ENCODE data around the gene EFNA5. TPM values are rescaled to one million over a fixed set of nuclear protein-coding genes. Genes with fewer than 3 reads are reported as not detected.

Gene EFNA5
- total RNA-seq, 6 experiments from 2014 or later: 0.26 TPM; not detected in 5

DNA sequence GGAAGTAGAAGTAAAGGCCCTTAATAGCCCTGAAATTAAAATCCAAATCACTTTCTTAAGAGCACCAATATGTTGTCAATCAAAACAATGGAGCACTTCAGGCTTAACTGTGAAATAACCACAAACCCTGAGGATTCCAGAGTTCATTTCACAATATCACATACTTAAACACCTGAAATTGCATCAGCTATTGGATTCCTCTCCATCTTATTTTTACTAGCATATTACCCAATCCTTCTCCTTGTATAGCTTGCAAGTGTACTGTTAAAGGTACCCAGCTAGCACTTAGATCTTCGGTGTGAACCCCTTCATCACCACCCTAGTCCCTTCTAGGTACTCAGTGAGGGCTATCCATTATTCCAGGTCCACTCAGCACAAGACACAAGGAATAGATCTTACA lies 287.3 kb downstream of the EFNA5 start:
- H3K4me1 Mint-ChIP-seq (ENCODE audit: low read depth): peaks cover 18% of the 10 kb centered on the region
- H3K27me3 Mint-ChIP-seq (ENCODE audit: insufficient read depth): no peaks in the 10 kb centered on the region; the same call in 1 of the 2 replicates
- TF ChIP-seq, protein P1, sequence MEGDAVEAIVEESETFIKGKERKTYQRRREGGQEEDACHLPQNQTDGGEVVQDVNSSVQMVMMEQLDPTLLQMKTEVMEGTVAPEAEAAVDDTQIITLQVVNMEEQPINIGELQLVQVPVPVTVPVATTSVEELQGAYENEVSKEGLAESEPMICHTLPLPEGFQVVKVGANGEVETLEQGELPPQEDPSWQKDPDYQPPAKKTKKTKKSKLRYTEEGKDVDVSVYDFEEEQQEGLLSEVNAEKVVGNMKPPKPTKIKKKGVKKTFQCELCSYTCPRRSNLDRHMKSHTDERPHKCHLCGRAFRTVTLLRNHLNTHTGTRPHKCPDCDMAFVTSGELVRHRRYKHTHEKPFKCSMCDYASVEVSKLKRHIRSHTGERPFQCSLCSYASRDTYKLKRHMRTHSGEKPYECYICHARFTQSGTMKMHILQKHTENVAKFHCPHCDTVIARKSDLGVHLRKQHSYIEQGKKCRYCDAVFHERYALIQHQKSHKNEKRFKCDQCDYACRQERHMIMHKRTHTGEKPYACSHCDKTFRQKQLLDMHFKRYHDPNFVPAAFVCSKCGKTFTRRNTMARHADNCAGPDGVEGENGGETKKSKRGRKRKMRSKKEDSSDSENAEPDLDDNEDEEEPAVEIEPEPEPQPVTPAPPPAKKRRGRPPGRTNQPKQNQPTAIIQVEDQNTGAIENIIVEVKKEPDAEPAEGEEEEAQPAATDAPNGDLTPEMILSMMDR (IDR thresholded peaks at IDR 0.05): no peak
- no peak for DNase-seq
- no peaks in the 10 kb centered on the region; the same call in 1 of the 2 replicates for H3K9me3 Mint-ChIP-seq
- H3K27ac Mint-ChIP-seq: no peak overlapping the region
- no peak overlapping the region for H3K4me3 Mint-ChIP-seq
- no peaks in the 10 kb centered on the region for H3K36me3 Mint-ChIP-seq (ENCODE audit: low read depth)

DNA sequence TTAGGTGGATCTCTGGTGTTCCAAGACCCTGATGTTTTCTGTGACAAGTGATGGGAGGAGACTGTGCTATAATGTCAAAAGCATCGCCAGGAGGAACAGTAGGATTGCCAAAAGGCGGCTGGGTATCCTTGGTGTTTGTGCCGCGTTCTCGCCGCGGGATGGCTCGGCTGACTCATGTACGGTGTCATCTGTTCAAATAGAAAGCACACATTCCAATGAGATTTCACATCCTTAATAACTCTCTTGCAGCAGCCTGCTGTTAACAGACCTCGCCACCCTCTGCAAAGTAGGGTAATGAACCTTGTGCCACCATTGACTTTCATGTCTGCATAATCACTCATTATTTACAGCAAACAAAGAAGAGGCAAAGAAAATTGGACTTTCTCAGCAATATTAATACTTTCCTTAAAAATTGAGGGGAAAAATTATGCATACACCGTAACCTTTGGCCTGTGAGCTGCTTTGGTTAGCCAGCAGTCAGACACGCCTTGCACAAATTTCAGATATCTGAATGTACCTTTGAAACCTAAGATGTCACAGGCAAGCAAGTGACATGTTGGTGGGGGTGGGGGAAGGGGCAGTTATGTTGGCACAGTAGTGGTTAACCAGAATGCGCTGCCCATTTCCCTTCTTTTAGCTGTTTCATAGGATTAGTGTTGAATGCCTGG lies 289.4 kb downstream of the EFNA5 start:
- TF ChIP-seq, protein P1 (IDR thresholded peaks at IDR 0.05): no peak
- Mint-ChIP-seq H3K27me3 (ENCODE audit: insufficient read depth) (no peaks in the 10 kb centered on the region; the same call in 1 of the 2 replicates), H3K4me1 (ENCODE audit: low read depth) (peaks cover 11% of the 10 kb centered on the region), H3K4me3 (no peak overlapping the region; the same call in 1 of the 2 replicates), H3K27ac (no peak overlapping the region; the same call in 1 of the 2 replicates), H3K36me3 (ENCODE audit: low read depth) (no peaks in the 10 kb centered on the region), H3K9me3 (peaks cover 7% of the 10 kb centered on the region; the same call in 1 of the 2 replicates)
- DNase-seq: peak; percentile 53

DNA sequence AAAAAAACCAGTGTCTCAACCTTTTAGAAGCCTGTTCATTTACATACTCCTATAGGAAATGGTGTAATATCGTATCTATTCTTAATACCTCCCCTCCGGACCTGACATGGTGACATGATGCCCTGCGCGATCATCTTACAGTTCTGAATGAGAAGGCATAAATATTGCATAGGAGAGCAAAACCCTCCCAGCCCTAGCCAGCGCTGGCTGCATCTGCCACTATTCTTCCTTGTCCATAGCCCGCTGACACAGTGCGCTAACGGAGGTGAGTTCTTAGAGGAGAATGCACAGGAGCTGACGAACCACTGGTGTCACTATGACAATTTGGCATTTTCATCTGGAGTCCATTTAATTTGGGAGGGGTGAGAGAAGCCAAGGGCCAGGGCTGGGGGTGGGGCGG lies 290.1 kb downstream of the EFNA5 start:
- peaks cover 11% of the 10 kb centered on the region for H3K4me1 Mint-ChIP-seq (ENCODE audit: low read depth)
- peaks cover 7% of the 10 kb centered on the region; the same call in 1 of the 2 replicates for H3K9me3 Mint-ChIP-seq
- TF ChIP-seq, protein P1 (IDR thresholded peaks at IDR 0.05): no peak
- no peak overlapping the region for H3K27ac Mint-ChIP-seq
- H3K36me3 Mint-ChIP-seq (ENCODE audit: low read depth): no peaks in the 10 kb centered on the region
- no peak overlapping the region for H3K4me3 Mint-ChIP-seq
- no peak for DNase-seq
- no peaks in the 10 kb centered on the region; the same call in 1 of the 2 replicates for H3K27me3 Mint-ChIP-seq (ENCODE audit: insufficient read depth)

DNA sequence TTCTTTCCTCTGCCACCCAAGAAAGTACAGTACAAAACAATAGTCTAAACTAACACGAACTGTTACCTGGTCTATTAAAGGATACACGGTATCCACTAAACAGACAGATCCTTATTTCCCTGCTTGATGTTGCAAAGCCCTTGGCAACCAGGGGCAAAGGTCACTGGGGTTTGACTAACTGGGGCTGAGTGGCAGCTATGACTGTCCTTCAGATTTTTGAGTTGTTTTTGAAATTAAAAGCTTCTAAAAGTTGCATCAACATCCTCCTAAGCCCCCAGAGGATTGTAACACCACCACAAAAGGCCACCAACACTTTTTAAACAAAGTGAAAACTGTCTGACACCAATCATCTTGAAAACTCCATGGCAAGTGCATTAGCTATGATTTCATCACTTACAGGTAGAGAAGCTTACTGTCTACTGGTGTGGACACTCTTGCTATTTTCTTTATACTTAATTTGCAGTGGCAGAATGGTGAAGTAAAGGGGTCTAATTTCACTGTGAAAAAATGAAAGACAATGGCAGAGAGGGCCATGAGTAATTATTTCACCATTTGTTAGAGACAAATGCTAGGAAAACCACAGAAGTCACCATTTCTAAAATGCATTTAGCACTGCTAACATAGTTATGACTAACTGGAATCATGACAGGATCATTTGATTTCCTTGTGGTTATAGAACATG lies 292.4 kb downstream of the EFNA5 start:
- no peaks in the 10 kb centered on the region for H3K36me3 Mint-ChIP-seq (ENCODE audit: low read depth)
- no peak for DNase-seq
- TF ChIP-seq, protein P1 (IDR thresholded peaks at IDR 0.05): no peak
- H3K27me3 Mint-ChIP-seq (ENCODE audit: insufficient read depth): no peaks in the 10 kb centered on the region; the same call in 1 of the 2 replicates
- H3K4me3 Mint-ChIP-seq: no peak overlapping the region
- no peak overlapping the region for H3K27ac Mint-ChIP-seq
- H3K4me1 Mint-ChIP-seq (ENCODE audit: low read depth): peaks cover 11% of the 10 kb centered on the region
- peaks cover 7% of the 10 kb centered on the region; the same call in 1 of the 2 replicates for H3K9me3 Mint-ChIP-seq

DNA sequence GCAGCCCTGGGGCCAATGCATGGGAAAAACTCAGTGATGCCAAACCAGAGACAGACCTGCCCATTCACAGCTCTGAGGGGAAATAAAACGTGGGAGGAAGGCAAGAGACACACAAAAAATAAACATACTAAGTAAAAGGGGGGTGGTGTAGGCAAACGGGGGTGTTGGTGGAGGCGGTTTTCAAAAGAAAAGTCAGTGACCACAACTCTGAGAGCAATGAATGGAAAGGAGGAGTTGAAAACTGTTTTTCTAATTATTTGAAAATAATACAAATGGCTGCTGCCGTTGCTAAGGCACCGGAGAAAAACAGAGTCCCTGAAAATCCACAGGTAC lies 293.5 kb downstream of the EFNA5 start:
- H3K27ac Mint-ChIP-seq: no peak overlapping the region
- H3K27me3 Mint-ChIP-seq (ENCODE audit: insufficient read depth): no peaks in the 10 kb centered on the region
- DNase-seq: no peak
- TF ChIP-seq, protein P1 (IDR thresholded peaks at IDR 0.05): no peak
- H3K36me3 Mint-ChIP-seq (ENCODE audit: low read depth): no peaks in the 10 kb centered on the region
- no peak overlapping the region for H3K4me3 Mint-ChIP-seq
- peaks cover 7% of the 10 kb centered on the region; the same call in 1 of the 2 replicates for H3K9me3 Mint-ChIP-seq
- peaks cover 11% of the 10 kb centered on the region for H3K4me1 Mint-ChIP-seq (ENCODE audit: low read depth)
